Gastroesophageal sphincter (tissue), 4 donors: ENCODE results near the gene PCGF3. TPM values are rescaled to one million over a fixed set of nuclear protein-coding genes. Genes with fewer than 3 reads are reported as not detected.
A peak's percentile ranks its signal among the peaks of the same experiment; 100 is the strongest.

Source experiments
- ATAC-seq: fragments of 150-250 bp; one replicate; pipeline ENCODE4 v1.9.1; 2016; ENCODE audit warnings: mild to moderate bottlenecking, moderate library complexity
- H3K27ac ChIP-seq, 4 donors: fragments of 200-600 bp; sonication (generic) in 3 of 4; 1 replicate in 3 of 4; 2 replicates in 1 of 4; pipeline ENCODE4 v1.5.1; 2016 to 2019
- H3K27me3 ChIP-seq: fragments of 200-600 bp; sonication (generic); one replicate; pipeline ENCODE4 v1.5.1; 2019
- H3K36me3 ChIP-seq, 2 donors: fragments of 200-600 bp; sonication (generic); one replicate each; pipeline ENCODE4 v1.5.1; 2019; ENCODE audit warnings: control low read depth in 1 of 2
- H3K4me1 ChIP-seq, 3 donors: fragments of 200-600 bp; sonication (generic); 1 replicate in 2 of 3; 2 replicates in 1 of 3; pipeline ENCODE4 v1.5.1; 2016 to 2019; ENCODE audit warnings: control low read depth in 2 of 3
- H3K4me3 ChIP-seq, 2 donors: fragments of 200-600 bp; sonication (generic); one replicate each; pipeline ENCODE4 v1.5.1; 2019; ENCODE audit warnings: mild to moderate bottlenecking in 1 of 2, moderate library complexity in 1 of 2
- H3K9me3 ChIP-seq, 3 donors: fragments of 200-600 bp; sonication (generic); one replicate each; pipeline ENCODE4 v1.5.1; 2017 to 2019; ENCODE audit warnings: control low read depth in 2 of 3
- CTCF ChIP-seq, 4 experiments: fragments of 200-600 bp in 2 of 4; fragments of 450-650 bp in 2 of 4; sonication (generic) in 1 of 4; IDR thresholded peaks; one replicate each; pipeline ENCODE4 v1.5.1; 2017 to 2019; ENCODE audit warnings: antibody characterized with exemption in 4 of 4, mild to moderate bottlenecking in 2 of 4, moderate library complexity in 2 of 4
- EP300 ChIP-seq: sonication (generic); formaldehyde crosslinking; IDR thresholded peaks from one replicate; pipeline ENCODE4 v1.6.1; 2017; ENCODE audit warnings: antibody characterized with exemption, mild to moderate bottlenecking
- POLR2A ChIP-seq, 2 donors: fragments of 450-650 bp; IDR thresholded peaks; one replicate each; pipeline ENCODE4 v1.6.1; 2017; ENCODE audit warnings: antibody characterized with exemption in 2 of 2, mild to moderate bottlenecking in 2 of 2, moderate library complexity in 1 of 2
- POLR2AphosphoS5 ChIP-seq: sonication (generic); formaldehyde crosslinking; IDR thresholded peaks from one replicate; pipeline ENCODE4 v1.6.1; 2017; ENCODE audit warnings: antibody characterized with exemption
- WGBS, 2 donors: methylation state at CpG; one replicate each; pipeline ENCODE4 v1.1.5; 2018; ENCODE audit warnings: low coverage in 1 of 2; 5-methylcytosine and 5-hydroxymethylcytosine counted together
- total RNA-seq, 4 donors: library from RNA; depleted of rRNA; stranded (reverse); fragments of >200 nt; gene quantifications; one replicate each; pipeline ENCODE4 v1.1.0, GENCODE V29; 2016

Gene PCGF3
- total RNA-seq, 4 donors from 2014 or later: 24.4 to 46.5 (median 40.7) TPM

GRCh38 chr4:671769-672168 is 33.9 kb upstream of the PCGF3 start:
- peaks cover 0 to 30% of the 10 kb centered on the region in 2 donors for H3K36me3 ChIP-seq
- peaks cover 0 to 29% (median 14%) of the 10 kb centered on the region in 3 donors for H3K4me1 ChIP-seq
- WGBS, 2 donors: no CpG with 5 or more reads among the region's 3 CpGs
- H3K4me3 ChIP-seq: no peak overlapping the region
- TF ChIP-seq POLR2AphosphoS5: no peak
- TF ChIP-seq POLR2A (IDR thresholded peaks at IDR 0.05): no peak
- no peak for TF ChIP-seq EP300
- TF ChIP-seq CTCF (IDR thresholded peaks at IDR 0.05): no peak
- peaks cover 7% of the 10 kb centered on the region for H3K27me3 ChIP-seq
- ATAC-seq: no peak
- no peak overlapping the region for H3K27ac ChIP-seq
- H3K9me3 ChIP-seq: no peaks in the 10 kb centered on the region

GRCh38 chr4:673349-674091 is 32.1 kb upstream of the PCGF3 start:
- H3K4me1 ChIP-seq: peaks cover 0 to 29% (median 14%) of the 10 kb centered on the region in 3 donors
- peak overlapping the region; percentile 70 to 89 for H3K4me3 ChIP-seq
- no peak for TF ChIP-seq POLR2A (IDR thresholded peaks at IDR 0.05)
- TF ChIP-seq EP300: no peak
- no peak for TF ChIP-seq CTCF (IDR thresholded peaks at IDR 0.05)
- TF ChIP-seq POLR2AphosphoS5: no peak
- H3K27me3 ChIP-seq: peaks cover 6% of the 10 kb centered on the region
- H3K36me3 ChIP-seq: peaks cover 0 to 30% of the 10 kb centered on the region in 2 donors
- H3K9me3 ChIP-seq: no peaks in the 10 kb centered on the region
- peak overlapping the region; percentile 25 to 99 (median 93) for H3K27ac ChIP-seq
- peak; percentile 13 for ATAC-seq
- WGBS, 2 donors: 6 to 24% methylated on average over 11 to 12 of the region's 55 CpGs

GRCh38 chr4:674172-675035 is 31.2 kb upstream of the PCGF3 start, which contains the start of the genes ATP5ME and MYL5:
ATP5ME (minus strand) TSS chr4:674276; CDS start chr4:674247, 29 bp downstream.
MYL5 (plus strand) TSS chr4:674542; CDS start chr4:678027, 3,485 bp downstream.
- peak; percentile 97 for ATAC-seq
- WGBS, 2 donors: no CpG with 5 or more reads among the region's 84 CpGs
- H3K27me3 ChIP-seq: peaks cover 15% of the 10 kb centered on the region
- peak within 1 kb of the TSS; percentile 70 to 89 for H3K4me3 ChIP-seq
- H3K27ac ChIP-seq: peak within 1 kb of the TSS; percentile 74 to 99 (median 93)
- TF ChIP-seq POLR2AphosphoS5 (peak; percentile 81), POLR2A (IDR thresholded peaks at IDR 0.05) (peak; percentile 70 to 72), EP300 (no peak), CTCF (IDR thresholded peaks at IDR 0.05) (peak in 3 of 4 experiments; percentile 77 to 94 (median 89))
- H3K36me3 ChIP-seq: peaks cover 0 to 30% of the 10 kb centered on the region in 2 donors
- peaks cover 0 to 29% (median 14%) of the 10 kb centered on the region in 3 donors for H3K4me1 ChIP-seq
- H3K9me3 ChIP-seq: no peaks in the 10 kb centered on the region

- peaks cover 0 to 28% of the 10 kb centered on the region in 2 donors for H3K36me3 ChIP-seq
- H3K27ac ChIP-seq: peak overlapping the region; percentile 74 to 99 (median 93)
- H3K4me1 ChIP-seq: peaks cover 0 to 32% (median 16%) of the 10 kb centered on the region in 3 donors
- 90% methylated on average over 6 of the region's 26 CpGs; no CpG with 5 or more reads in 1 of the 2 donors for WGBS, 2 donors
- peak overlapping the region; percentile 70 to 89 for H3K4me3 ChIP-seq
- TF ChIP-seq POLR2A (IDR thresholded peaks at IDR 0.05) (no peak), EP300 (no peak), CTCF (IDR thresholded peaks at IDR 0.05) (no peak), POLR2AphosphoS5 (no peak)
- H3K27me3 ChIP-seq: peaks cover 24% of the 10 kb centered on the region
- peak; percentile 7 for ATAC-seq
- no peaks in the 10 kb centered on the region for H3K9me3 ChIP-seq
Measured at GRCh38 chr4:675036-675882, 30.4 kb upstream of the PCGF3 start.
